Parathyroid adenoma (tissue), 2 donors: ENCODE measurements around the gene CIAO3.

Experiments used
- H2AFZ ChIP-seq: fragments of 300-600 bp; sonication (generic); one replicate; pipeline ENCODE4 v1.7.0; 2017; ENCODE audit warnings: antibody characterized with exemption, mild to moderate bottlenecking
- H3K27ac ChIP-seq: fragments of 300-600 bp; sonication (generic); one replicate; pipeline ENCODE4 v1.7.0; 2017
- H3K27me3 ChIP-seq: fragments of 300-600 bp; sonication (generic); one replicate; pipeline ENCODE4 v1.7.0; 2017; ENCODE audit warnings: low read length; ENCODE audit not compliant: control insufficient read depth, insufficient read depth
- H3K36me3 ChIP-seq: fragments of 300-600 bp; sonication (generic); one replicate; pipeline ENCODE4 v1.7.0; 2017; ENCODE audit warnings: low read length; ENCODE audit not compliant: control insufficient read depth, insufficient read depth
- H3K4me1 ChIP-seq: fragments of 300-600 bp; sonication (generic); one replicate; pipeline ENCODE4 v1.7.0; 2017; ENCODE audit warnings: control low read depth
- H3K4me2 ChIP-seq: fragments of 300-600 bp; sonication (generic); one replicate; pipeline ENCODE4 v1.7.0; 2017; ENCODE audit warnings: low read length
- H3K4me3 ChIP-seq: fragments of 300-600 bp; sonication (generic); one replicate; pipeline ENCODE4 v1.7.0; 2017; ENCODE audit warnings: low read depth, low read length
- H3K79me2 ChIP-seq: fragments of 300-600 bp; sonication (generic); one replicate; pipeline ENCODE4 v1.7.0; 2017; ENCODE audit warnings: control low read depth
- H3K9ac ChIP-seq: fragments of 300-600 bp; sonication (generic); one replicate; pipeline ENCODE4 v1.7.0; 2017; ENCODE audit warnings: mild to moderate bottlenecking
- H3K9me3 ChIP-seq: fragments of 300-600 bp; sonication (generic); one replicate; pipeline ENCODE4 v1.7.0; 2017; ENCODE audit warnings: low read length; ENCODE audit not compliant: control insufficient read depth
- CTCF ChIP-seq: fragments of 300-600 bp; sonication (generic); IDR thresholded peaks from one replicate; pipeline ENCODE4 v1.7.0; 2017; ENCODE audit warnings: antibody characterized with exemption, mild to moderate bottlenecking
- donor health status: primary hyperparathyroidism.

The CIAO3 gene

DNA sequence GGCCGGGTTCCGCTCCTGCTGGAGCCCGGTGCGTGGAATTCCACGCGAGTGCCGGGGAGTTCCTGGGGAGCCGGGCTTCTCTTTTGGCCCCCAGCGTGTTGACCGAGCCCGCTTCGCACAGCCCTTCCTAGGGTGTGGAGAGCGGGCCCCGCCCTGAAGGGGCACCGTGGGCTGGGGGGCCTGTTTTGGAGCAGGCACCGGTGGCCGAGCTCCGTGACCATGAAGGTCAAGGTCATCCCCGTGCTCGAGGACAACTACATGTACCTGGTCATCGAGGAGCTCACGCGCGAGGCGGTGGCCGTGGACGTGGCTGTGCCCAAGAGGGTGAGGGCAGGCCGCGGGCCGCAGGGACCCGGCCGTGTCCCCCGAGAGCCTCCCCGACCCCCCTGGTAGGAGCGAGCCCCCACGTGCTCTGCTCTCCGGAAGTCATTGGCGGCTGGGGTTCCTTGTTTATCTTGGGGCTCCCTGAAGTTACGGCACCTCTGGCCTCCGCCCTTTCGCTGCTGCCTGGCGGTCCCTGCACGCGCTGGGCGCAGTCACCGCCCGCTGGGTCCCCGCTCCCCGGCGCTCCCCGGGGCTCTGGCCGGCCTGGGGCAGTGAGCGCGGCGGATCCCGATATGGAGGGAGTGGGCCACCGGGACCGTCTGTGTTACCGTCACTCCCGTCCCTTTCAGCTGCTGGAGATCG lies 13.4 kb downstream of the CIAO3 start:
- peak overlapping the region; percentile 83 for H3K4me3 ChIP-seq

DNA sequence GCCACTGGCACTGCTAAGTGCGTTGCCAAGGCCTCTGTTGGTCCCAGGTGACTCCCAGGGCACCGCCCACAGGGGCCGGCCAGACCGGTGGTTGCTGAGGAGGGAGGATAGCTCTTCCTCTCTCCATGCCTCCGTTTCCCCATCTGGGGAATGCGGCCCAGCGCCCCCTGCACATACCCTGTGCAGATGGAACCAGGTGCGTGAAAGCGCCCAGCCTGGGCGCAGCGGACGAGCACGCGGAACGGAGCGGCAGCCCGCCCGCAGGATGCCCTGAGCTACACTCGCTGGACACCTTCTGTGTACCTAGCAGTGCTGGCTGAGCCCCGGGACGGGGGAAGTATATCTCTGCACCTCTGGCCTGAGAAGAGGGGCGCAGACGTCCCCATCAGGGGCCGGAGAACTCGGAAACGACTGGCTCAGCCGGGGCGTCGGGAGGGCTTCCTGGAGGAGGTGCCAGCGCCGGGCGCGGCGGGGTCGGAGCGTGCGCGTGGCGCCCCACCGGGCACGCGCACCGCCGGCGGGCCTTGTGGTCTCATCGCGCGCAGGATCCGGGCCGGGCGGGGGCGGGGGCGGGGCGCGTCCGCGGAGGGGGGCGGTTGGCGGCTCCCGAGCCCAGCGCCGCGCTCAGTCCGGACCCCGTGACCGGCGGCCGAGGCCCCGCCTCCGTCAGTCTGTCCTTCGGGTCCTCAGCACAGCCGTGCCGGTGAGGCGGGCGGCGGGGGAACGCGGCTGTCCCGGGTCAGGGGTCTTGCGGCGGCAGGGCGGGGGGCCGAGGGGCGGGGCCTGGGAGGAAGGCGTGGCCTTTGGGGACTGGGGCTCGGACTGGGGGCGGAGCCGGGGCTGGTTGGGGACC lies 14.1 kb downstream of the CIAO3 start, which contains the start of the genes CCDC78 and HAGHL:
Gene CCDC78, minus strand, starts transcription at position 6 of the 853 bp plus-strand sequence. CDS start 76 bp downstream, outside the sequence.
Gene HAGHL, plus strand, starts transcription at position 669 of the 853 bp plus-strand sequence. CDS start 404 bp downstream, outside the sequence.
- peak within 1 kb of the TSS; percentile 83 for H3K4me3 ChIP-seq
- peaks cover 9% of the 10 kb centered on the region for H3K4me1 ChIP-seq
- H3K36me3 ChIP-seq: no peaks in the 10 kb centered on the region
- H3K27me3 ChIP-seq: no peaks in the 10 kb centered on the region
- no peak within 1 kb of the TSS for H3K9ac ChIP-seq
- peak within 1 kb of the TSS; percentile 98 for H3K4me2 ChIP-seq
- peak within 1 kb of the TSS; percentile 58 for H2AFZ ChIP-seq
- H3K79me2 ChIP-seq: no peaks in the 10 kb centered on the region
- no peak for TF ChIP-seq CTCF
- H3K27ac ChIP-seq: no peak within 1 kb of the TSS
- H3K9me3 ChIP-seq: no peaks in the 10 kb centered on the region

More for the DNA sequence above, 13.4 kb downstream of the CIAO3 start:
- no peak overlapping the region for H3K27ac ChIP-seq
- H3K4me2 ChIP-seq: peak overlapping the region; percentile 98
- H3K79me2 ChIP-seq: no peaks in the 10 kb centered on the region
- TF ChIP-seq CTCF: no peak
- H3K27me3 ChIP-seq: no peaks in the 10 kb centered on the region
- peaks cover 9% of the 10 kb centered on the region for H3K4me1 ChIP-seq
- H3K9me3 ChIP-seq: no peaks in the 10 kb centered on the region
- peak overlapping the region; percentile 48 for H2AFZ ChIP-seq
- no peaks in the 10 kb centered on the region for H3K36me3 ChIP-seq
- H3K9ac ChIP-seq: no peak overlapping the region

DNA sequence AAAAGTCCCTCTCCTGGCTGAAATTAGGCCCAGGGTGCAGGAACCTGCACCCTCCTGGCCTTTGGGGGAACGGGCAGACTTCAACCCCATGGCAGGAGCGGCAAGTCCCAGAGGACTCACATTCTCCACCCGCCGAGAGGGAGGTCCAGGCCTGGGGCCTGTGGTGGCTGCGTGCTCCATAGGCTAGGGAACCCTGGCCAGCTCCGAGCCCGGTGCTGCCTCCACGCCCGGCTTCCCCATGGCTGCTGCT lies 14.7 kb downstream of the CIAO3 start:
- TF ChIP-seq CTCF: no peak
- H3K4me1 ChIP-seq: peaks cover 9% of the 10 kb centered on the region
- H3K36me3 ChIP-seq: no peaks in the 10 kb centered on the region
- H3K27me3 ChIP-seq: no peaks in the 10 kb centered on the region
- no peaks in the 10 kb centered on the region for H3K79me2 ChIP-seq
- H3K9ac ChIP-seq: no peak overlapping the region
- H2AFZ ChIP-seq: peak overlapping the region; percentile 58
- no peak overlapping the region for H3K27ac ChIP-seq
- peak overlapping the region; percentile 62 for H3K4me2 ChIP-seq
- no peaks in the 10 kb centered on the region for H3K9me3 ChIP-seq
- H3K4me3 ChIP-seq: peak overlapping the region; percentile 35

GRCh38 chr16:725463-726187 lies 15.2 kb downstream of the CIAO3 start:
- Histone ChIP-seq H3K9me3 (no peaks in the 10 kb centered on the region), H3K27ac (no peak overlapping the region), H3K79me2 (no peaks in the 10 kb centered on the region), H3K4me1 (peaks cover 9% of the 10 kb centered on the region), H3K27me3 (no peaks in the 10 kb centered on the region), H3K4me3 (no peak overlapping the region), H3K4me2 (no peak overlapping the region), H3K36me3 (no peaks in the 10 kb centered on the region), H2AFZ (no peak overlapping the region), H3K9ac (no peak overlapping the region)
- TF ChIP-seq CTCF: no peak
